ENCODE measurements around the gene TMEM208. TPM values are rescaled to one million over a fixed set of nuclear protein-coding genes. Genes with fewer than 3 reads are reported as not detected.

The TMEM208 gene
- total and polyA plus RNA-seq, 2 of the 13 experiments (the other 11 are each of a cell fraction or from before 2014, with no cell fraction given): 58.8 to 72.9 TPM

DNA sequence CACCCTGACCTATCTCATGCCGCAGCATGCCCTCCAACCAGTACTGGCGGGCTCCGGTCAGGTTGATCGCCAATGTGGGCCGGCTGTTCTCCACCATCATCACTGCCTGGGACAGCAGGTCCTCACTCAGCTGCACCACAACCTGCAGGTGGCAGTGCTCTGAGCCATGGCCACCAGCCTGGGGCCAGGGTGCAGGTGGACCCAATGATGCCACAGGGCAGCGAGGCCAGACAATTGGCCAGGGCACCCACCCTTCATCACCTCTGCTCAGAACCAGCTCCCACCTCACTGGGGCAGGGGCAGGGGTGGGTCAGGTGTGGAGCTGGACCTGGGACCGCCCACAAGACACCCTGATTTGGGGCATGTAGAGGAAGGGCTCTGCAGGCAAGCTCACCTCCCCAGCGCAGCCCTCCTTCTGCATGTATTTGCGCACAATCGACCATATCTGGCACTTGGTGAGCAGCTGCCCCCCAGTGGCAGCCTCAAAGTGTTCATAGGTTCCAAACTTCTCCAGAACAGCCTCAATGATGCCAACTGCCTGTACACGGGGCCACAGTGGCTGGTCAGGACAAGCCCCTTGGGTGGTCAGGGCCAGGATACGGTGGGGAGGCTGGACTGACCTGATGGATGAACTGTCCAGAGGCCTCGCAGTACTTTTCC is 47.4 kb upstream of the TMEM208 start (continued):
- TF ChIP-seq, protein P1, sequence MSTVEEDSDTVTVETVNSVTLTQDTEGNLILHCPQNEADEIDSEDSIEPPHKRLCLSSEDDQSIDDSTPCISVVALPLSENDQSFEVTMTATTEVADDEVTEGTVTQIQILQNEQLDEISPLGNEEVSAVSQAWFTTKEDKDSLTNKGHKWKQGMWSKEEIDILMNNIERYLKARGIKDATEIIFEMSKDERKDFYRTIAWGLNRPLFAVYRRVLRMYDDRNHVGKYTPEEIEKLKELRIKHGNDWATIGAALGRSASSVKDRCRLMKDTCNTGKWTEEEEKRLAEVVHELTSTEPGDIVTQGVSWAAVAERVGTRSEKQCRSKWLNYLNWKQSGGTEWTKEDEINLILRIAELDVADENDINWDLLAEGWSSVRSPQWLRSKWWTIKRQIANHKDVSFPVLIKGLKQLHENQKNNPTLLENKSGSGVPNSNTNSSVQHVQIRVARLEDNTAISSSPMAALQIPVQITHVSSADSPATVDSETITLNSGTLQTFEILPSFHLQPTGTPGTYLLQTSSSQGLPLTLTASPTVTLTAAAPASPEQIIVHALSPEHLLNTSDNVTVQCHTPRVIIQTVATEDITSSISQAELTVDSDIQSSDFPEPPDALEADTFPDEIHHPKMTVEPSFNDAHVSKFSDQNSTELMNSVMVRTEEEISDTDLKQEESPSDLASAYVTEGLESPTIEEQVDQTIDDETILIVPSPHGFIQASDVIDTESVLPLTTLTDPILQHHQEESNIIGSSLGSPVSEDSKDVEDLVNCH (CRISPR knock-in tag; IDR thresholded peaks at IDR 0.05): no peak
- TF ChIP-seq ARNT (IDR thresholded peaks at IDR 0.05) (no peak), ZNF788 (CRISPR knock-in tag; IDR thresholded peaks at IDR 0.05; ENCODE audit: borderline replicate concordance) (no peak), PITX1 (CRISPR knock-in tag; IDR thresholded peaks at IDR 0.05) (no peak), ZNF782 (CRISPR knock-in tag; IDR thresholded peaks at IDR 0.05; ENCODE audit: borderline replicate concordance) (no peak), MED1 (CRISPR knock-in tag; IDR thresholded peaks at IDR 0.05) (no peak), AGO1 (IDR thresholded peaks at IDR 0.05; ENCODE audit: low read depth, low read length, poor library complexity, severe bottlenecking) (no peak), CEBPG (CRISPR knock-in tag; IDR thresholded peaks at IDR 0.05) (no peak), ZNF616 (CRISPR knock-in tag; IDR thresholded peaks at IDR 0.05; ENCODE audit: low read depth) (no peak), HNRNPL (IDR thresholded peaks at IDR 0.05; ENCODE audit: low read depth, low read length) (peak; percentile 72; the same call in 1 of the 2 replicates), ZNF543 (CRISPR knock-in tag; IDR thresholded peaks at IDR 0.05) (no peak), ZNF468 (CRISPR knock-in tag; IDR thresholded peaks at IDR 0.05) (no peak), ZNF501 (CRISPR knock-in tag; IDR thresholded peaks at IDR 0.05) (no peak), ZNF891 (CRISPR knock-in tag; IDR thresholded peaks at IDR 0.05) (no peak), MATR3 (CRISPR knock-in tag; IDR thresholded peaks at IDR 0.05) (no peak), ZNF331 (CRISPR knock-in tag; IDR thresholded peaks at IDR 0.05) (peak; percentile 85), HMG20A (CRISPR knock-in tag; IDR thresholded peaks at IDR 0.05; ENCODE audit: borderline replicate concordance) (no peak), ZNF672 (CRISPR knock-in tag; IDR thresholded peaks at IDR 0.05) (0 out of 2 replicates have a peak, but pooled peaks have one; percentile 35), NONO (IDR thresholded peaks at IDR 0.05) (no peak), NONO (CRISPR knock-in tag; conservative IDR thresholded peaks at IDR 0.05) (0 out of 2 replicates have a peak, but pooled peaks have one; percentile 33)
- TF ChIP-seq, protein P2, sequence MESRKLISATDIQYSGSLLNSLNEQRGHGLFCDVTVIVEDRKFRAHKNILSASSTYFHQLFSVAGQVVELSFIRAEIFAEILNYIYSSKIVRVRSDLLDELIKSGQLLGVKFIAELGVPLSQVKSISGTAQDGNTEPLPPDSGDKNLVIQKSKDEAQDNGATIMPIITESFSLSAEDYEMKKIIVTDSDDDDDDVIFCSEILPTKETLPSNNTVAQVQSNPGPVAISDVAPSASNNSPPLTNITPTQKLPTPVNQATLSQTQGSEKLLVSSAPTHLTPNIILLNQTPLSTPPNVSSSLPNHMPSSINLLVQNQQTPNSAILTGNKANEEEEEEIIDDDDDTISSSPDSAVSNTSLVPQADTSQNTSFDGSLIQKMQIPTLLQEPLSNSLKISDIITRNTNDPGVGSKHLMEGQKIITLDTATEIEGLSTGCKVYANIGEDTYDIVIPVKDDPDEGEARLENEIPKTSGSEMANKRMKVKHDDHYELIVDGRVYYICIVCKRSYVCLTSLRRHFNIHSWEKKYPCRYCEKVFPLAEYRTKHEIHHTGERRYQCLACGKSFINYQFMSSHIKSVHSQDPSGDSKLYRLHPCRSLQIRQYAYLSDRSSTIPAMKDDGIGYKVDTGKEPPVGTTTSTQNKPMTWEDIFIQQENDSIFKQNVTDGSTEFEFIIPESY (CRISPR knock-in tag; IDR thresholded peaks at IDR 0.05): peak; percentile 37; the same call in 1 of the 2 replicates
- TF ChIP-seq, protein P3, sequence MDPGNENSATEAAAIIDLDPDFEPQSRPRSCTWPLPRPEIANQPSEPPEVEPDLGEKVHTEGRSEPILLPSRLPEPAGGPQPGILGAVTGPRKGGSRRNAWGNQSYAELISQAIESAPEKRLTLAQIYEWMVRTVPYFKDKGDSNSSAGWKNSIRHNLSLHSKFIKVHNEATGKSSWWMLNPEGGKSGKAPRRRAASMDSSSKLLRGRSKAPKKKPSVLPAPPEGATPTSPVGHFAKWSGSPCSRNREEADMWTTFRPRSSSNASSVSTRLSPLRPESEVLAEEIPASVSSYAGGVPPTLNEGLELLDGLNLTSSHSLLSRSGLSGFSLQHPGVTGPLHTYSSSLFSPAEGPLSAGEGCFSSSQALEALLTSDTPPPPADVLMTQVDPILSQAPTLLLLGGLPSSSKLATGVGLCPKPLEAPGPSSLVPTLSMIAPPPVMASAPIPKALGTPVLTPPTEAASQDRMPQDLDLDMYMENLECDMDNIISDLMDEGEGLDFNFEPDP (CRISPR knock-in tag; conservative IDR thresholded peaks at IDR 0.05): no peak
- TF ChIP-seq, protein P4, sequence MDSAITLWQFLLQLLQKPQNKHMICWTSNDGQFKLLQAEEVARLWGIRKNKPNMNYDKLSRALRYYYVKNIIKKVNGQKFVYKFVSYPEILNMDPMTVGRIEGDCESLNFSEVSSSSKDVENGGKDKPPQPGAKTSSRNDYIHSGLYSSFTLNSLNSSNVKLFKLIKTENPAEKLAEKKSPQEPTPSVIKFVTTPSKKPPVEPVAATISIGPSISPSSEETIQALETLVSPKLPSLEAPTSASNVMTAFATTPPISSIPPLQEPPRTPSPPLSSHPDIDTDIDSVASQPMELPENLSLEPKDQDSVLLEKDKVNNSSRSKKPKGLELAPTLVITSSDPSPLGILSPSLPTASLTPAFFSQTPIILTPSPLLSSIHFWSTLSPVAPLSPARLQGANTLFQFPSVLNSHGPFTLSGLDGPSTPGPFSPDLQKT (CRISPR knock-in tag; IDR thresholded peaks at IDR 0.05; ENCODE audit: borderline replicate concordance): no peak
- TF ChIP-seq, protein P5, sequence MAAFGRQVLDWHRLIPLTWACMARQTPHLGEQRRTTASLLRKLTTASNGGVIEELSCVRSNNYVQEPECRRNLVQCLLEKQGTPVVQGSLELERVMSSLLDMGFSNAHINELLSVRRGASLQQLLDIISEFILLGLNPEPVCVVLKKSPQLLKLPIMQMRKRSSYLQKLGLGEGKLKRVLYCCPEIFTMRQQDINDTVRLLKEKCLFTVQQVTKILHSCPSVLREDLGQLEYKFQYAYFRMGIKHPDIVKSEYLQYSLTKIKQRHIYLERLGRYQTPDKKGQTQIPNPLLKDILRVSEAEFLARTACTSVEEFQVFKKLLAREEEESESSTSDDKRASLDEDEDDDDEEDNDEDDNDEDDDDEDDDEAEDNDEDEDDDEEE (CRISPR knock-in tag; IDR thresholded peaks at IDR 0.05): no peak

Measured in HepG2 (cell line).